A673 (cell line): ENCODE data around the gene SPATA6L. TPM values are rescaled to one million over a fixed set of nuclear protein-coding genes. Genes with fewer than 3 reads are reported as not detected.

Source experiments
- BruUV-seq: library from RNA; stranded (reverse); fragments of 400-500 nt; replicated peaks from 2 replicates; lab custom pipeline; 2021; lab: Mats Ljungman, UMichigan
- CTCF ChIA-PET: fragments of 300-600 bp; sonication (Branson Sonifier 250); formaldehyde crosslinking; loops from one replicate; lab custom pipeline; 2022; ENCODE audit warnings: antibody characterized with exemption; lab: Charles Lee
- POLR2A ChIA-PET: fragments of 300-600 bp; sonication (Branson Sonifier 250); formaldehyde crosslinking; loops from one replicate; lab custom pipeline; 2022; ENCODE audit warnings: antibody characterized with exemption; ENCODE audit not compliant: low non-redundant PET; lab: Charles Lee
- DNase-seq: peaks from one replicate; pipeline ENCODE4 v3.0.0-alpha.2; 2015; ENCODE audit warnings: low spot score
- H3K27ac ChIP-seq: fragments of 200-600 bp; sonication (generic); 2 replicates; pipeline ENCODE4 v1.5.1; 2016; ENCODE audit warnings: mixed run types, low read depth, mild to moderate bottlenecking, mixed read lengths, antibody characterized with exemption, low read length; ENCODE audit not compliant: poor library complexity, severe bottlenecking
- H3K27me3 ChIP-seq: fragments of 200-600 bp; sonication (generic); replicated peaks from 2 replicates; pipeline ENCODE4 v1.6.1; 2017; ENCODE audit warnings: mixed run types, low read depth, mild to moderate bottlenecking, mixed read lengths, antibody characterized with exemption, low read length; ENCODE audit not compliant: insufficient read depth, poor library complexity
- H3K36me3 ChIP-seq: fragments of 200-600 bp; sonication (generic); 2 replicates; pipeline ENCODE4 v1.6.1; 2016; ENCODE audit warnings: mixed run types, mild to moderate bottlenecking, mixed read lengths, antibody characterized with exemption, low read length; ENCODE audit not compliant: insufficient read depth, poor library complexity, severe bottlenecking
- H3K4me1 ChIP-seq: fragments of 200-600 bp; sonication (generic); 2 replicates; pipeline ENCODE4 v1.6.1; 2017; ENCODE audit warnings: mixed run types, mild to moderate bottlenecking, mixed read lengths, antibody characterized with exemption, low read length; ENCODE audit not compliant: insufficient read depth, poor library complexity, severe bottlenecking
- H3K4me3 ChIP-seq: fragments of 200-600 bp; sonication (generic); 2 replicates; pipeline ENCODE4 v1.5.1; 2016; ENCODE audit warnings: low read depth, mixed run types, mild to moderate bottlenecking, mixed read lengths, low read length; ENCODE audit not compliant: poor library complexity, severe bottlenecking
- H3K9me3 ChIP-seq: fragments of 200-600 bp; sonication (generic); 2 replicates; pipeline ENCODE4 v1.6.1; 2016; ENCODE audit warnings: mixed run types, low read depth, mild to moderate bottlenecking, mixed read lengths, antibody characterized with exemption, low read length; ENCODE audit not compliant: poor library complexity, severe bottlenecking
- CTCF ChIP-seq: fragments of 300-800, 200-600 bp; sonication (generic); conservative IDR thresholded peaks from 2 replicates; pipeline ENCODE4 v1.5.1; 2017; ENCODE audit warnings: low read depth, mild to moderate bottlenecking, antibody characterized with exemption, low read length, moderate library complexity, mixed read lengths
- EZH2 ChIP-seq: fragments of 200-600 bp; sonication (generic); IDR thresholded peaks from 2 replicates; pipeline ENCODE4 v1.6.1; 2017; ENCODE audit warnings: borderline replicate concordance, low read depth, mild to moderate bottlenecking, mixed read lengths, antibody characterized with exemption, low read length; ENCODE audit not compliant: poor library complexity, severe bottlenecking
- intact Hi-C: fragments of 100-400 bp; cut with micrococcal nuclease; formaldehyde crosslinking; loops from one replicate; pipeline ENCODE4 v1.10.0; 2022; ENCODE audit not compliant: unreplicated experiment
- total RNA-seq: library from RNA; stranded (reverse); gene quantifications from 2 replicates; pipeline ENCODE4 v1.2.3, GENCODE V29; 2021

SPATA6L gene
- total RNA-seq, 1 experiment from 2014 or later: 21.2 TPM

GRCh38 chr9:4638968-4639367 lies 27.3 kb downstream of the SPATA6L start:
- TF ChIP-seq CTCF (no peak), EZH2 (no peak)
- H3K27ac ChIP-seq: peak overlapping the region; percentile 14
- intact Hi-C loops: loop anchor here (5.0 kb wide), 1 partner anchor 147 kb away; the partner anchor contains the start of gene SLC1A1
- ChIA-PET CTCF (interaction anchor here (1.4 to 1.6 kb wide), 2 partner anchors 34 to 256 kb away, joined by 5 to 11 read pairs; no protein-coding TSS in a partner anchor), POLR2A (no interaction called here)
- no peaks in the 10 kb centered on the region for H3K9me3 ChIP-seq
- peaks cover 12% of the 10 kb centered on the region for H3K4me1 ChIP-seq
- H3K36me3 ChIP-seq: no peaks in the 10 kb centered on the region
- H3K27me3 ChIP-seq: no peaks in the 10 kb centered on the region
- H3K4me3 ChIP-seq: no peak overlapping the region
- no peak for DNase-seq
- BruUV-seq: no TSS peak

DNA sequence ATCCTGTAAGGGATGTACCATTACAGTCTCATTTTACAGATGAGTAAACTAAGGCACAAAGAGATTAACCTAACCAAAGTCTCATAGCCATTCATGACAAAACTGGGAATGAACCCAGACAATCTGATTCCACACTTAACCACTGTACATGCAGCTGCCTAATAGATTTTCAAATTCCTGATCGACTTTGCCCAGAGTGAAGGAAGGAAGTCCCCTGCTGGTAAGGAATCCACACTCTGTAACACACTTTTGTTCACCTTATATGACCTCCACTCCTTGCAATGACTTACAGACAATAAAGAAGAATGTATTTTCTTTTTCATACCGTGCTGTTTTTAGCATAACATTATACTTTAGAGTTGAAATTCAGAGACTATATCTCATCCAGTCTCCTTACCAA lies 35.4 kb downstream of the SPATA6L start:
- Histone ChIP-seq H3K36me3 (peaks cover 6% of the 10 kb centered on the region), H3K4me3 (no peak overlapping the region), H3K27ac (peak overlapping the region; percentile 86), H3K4me1 (peaks cover 43% of the 10 kb centered on the region), H3K27me3 (no peaks in the 10 kb centered on the region), H3K9me3 (no peaks in the 10 kb centered on the region)
- CTCF ChIA-PET: no interaction called here
- BruUV-seq: no TSS peak
- intact Hi-C loops: loop anchor here (1.0 kb wide), 1 partner anchor 25 kb away; no protein-coding TSS in a partner anchor
- POLR2A ChIA-PET: no interaction called here
- DNase-seq: peak; percentile 97
- TF ChIP-seq EZH2 (no peak), CTCF (no peak)

GRCh38 chr9:4622016-4622415 lies 44.3 kb downstream of the SPATA6L start:
- no TSS peak for BruUV-seq
- intact Hi-C loops: no loop called here
- POLR2A ChIA-PET: no interaction called here
- TF ChIP-seq CTCF (no peak), EZH2 (no peak)
- Histone ChIP-seq H3K36me3 (peaks cover 60% of the 10 kb centered on the region), H3K27me3 (no peaks in the 10 kb centered on the region), H3K9me3 (no peaks in the 10 kb centered on the region), H3K4me1 (no peaks in the 10 kb centered on the region), H3K27ac (peak overlapping the region; percentile 26), H3K4me3 (no peak overlapping the region)
- no peak for DNase-seq
- CTCF ChIA-PET: no interaction called here
